WTC11 (cell line): ENCODE data around the gene ALCAM.

Source experiments
- AR ChIP-seq: fragments of 250-450 bp; sonication (Bioruptor Pico); IDR thresholded peaks from 2 replicates; pipeline ENCODE4 v1.9.0; 2021; ENCODE audit warnings: mild to moderate bottlenecking
- ATF2 ChIP-seq: sonication (generic); formaldehyde crosslinking; IDR thresholded peaks from 2 replicates; pipeline ENCODE4 v1.8.1; 2022; ENCODE audit warnings: low read depth, missing genetic modification reagents, borderline replicate concordance
- ATF6 ChIP-seq: sonication (generic); formaldehyde crosslinking; IDR thresholded peaks from 2 replicates; pipeline ENCODE4 v1.8.1; 2023; ENCODE audit warnings: mild to moderate bottlenecking, missing genetic modification reagents
- CTCF ChIP-seq: fragments of 200-600 bp; IDR thresholded peaks from 2 replicates; pipeline ENCODE4 v1.8.0; 2022; ENCODE audit warnings: antibody characterized with exemption
- FOXJ3 ChIP-seq: sonication (generic); formaldehyde crosslinking; IDR thresholded peaks from 2 replicates; pipeline ENCODE4 v1.9.0; 2021; ENCODE audit warnings: missing genetic modification reagents, mild to moderate bottlenecking, borderline replicate concordance
- FOXP4 ChIP-seq: sonication (generic); formaldehyde crosslinking; IDR thresholded peaks from 2 replicates; pipeline ENCODE4 v1.8.0; 2022; ENCODE audit warnings: mild to moderate bottlenecking, missing genetic modification reagents
- JUN ChIP-seq: sonication (generic); formaldehyde crosslinking; IDR thresholded peaks from 2 replicates; pipeline ENCODE4 v1.8.0; 2023; ENCODE audit warnings: mild to moderate bottlenecking, missing genetic modification reagents
- MXD4 ChIP-seq: fragments of 250-450 bp; sonication (Bioruptor Pico); IDR thresholded peaks from 2 replicates; pipeline ENCODE4 v1.8.0; 2021; ENCODE audit warnings: mild to moderate bottlenecking, moderate library complexity, borderline replicate concordance
- NR2C2 ChIP-seq: sonication (generic); formaldehyde crosslinking; IDR thresholded peaks from 2 replicates; pipeline ENCODE4 v1.8.0; 2022; ENCODE audit warnings: mild to moderate bottlenecking, missing genetic modification reagents
- TEAD1 ChIP-seq: sonication (generic); formaldehyde crosslinking; IDR thresholded peaks from 2 replicates; pipeline ENCODE4 v1.8.0; 2022; ENCODE audit warnings: mild to moderate bottlenecking, missing genetic modification reagents
- TEAD4 ChIP-seq: sonication (generic); formaldehyde crosslinking; IDR thresholded peaks from 2 replicates; pipeline ENCODE4 v1.8.0; 2022; ENCODE audit warnings: mild to moderate bottlenecking, missing genetic modification reagents
- ZNF121 ChIP-seq: sonication (generic); formaldehyde crosslinking; IDR thresholded peaks from 2 replicates; pipeline ENCODE4 v1.8.0; 2023; ENCODE audit warnings: missing genetic modification reagents
- ZNF263 ChIP-seq: sonication (generic); formaldehyde crosslinking; IDR thresholded peaks from 2 replicates; pipeline ENCODE4 v1.8.1; 2022; ENCODE audit warnings: low read depth, mild to moderate bottlenecking, moderate library complexity, missing genetic modification reagents
- ZNF512 ChIP-seq: sonication (generic); formaldehyde crosslinking; IDR thresholded peaks from 2 replicates; pipeline ENCODE4 v1.8.1; 2022; ENCODE audit warnings: missing genetic modification reagents, borderline replicate concordance

GRCh38 chr3:105619651-105620050 is 252.9 kb downstream of the ALCAM start:
- TF ChIP-seq ZNF121 (no peak), FOXP4 (CRISPR knock-in tag) (no peak), CTCF (no peak), ATF6 (CRISPR knock-in tag) (no peak), MXD4 (CRISPR knock-in tag) (no peak), NR2C2 (CRISPR knock-in tag) (no peak), TEAD1 (CRISPR knock-in tag) (no peak), TEAD4 (CRISPR knock-in tag) (no peak), FOXJ3 (no peak), JUN (CRISPR knock-in tag) (no peak), ATF2 (CRISPR knock-in tag) (no peak), ZNF263 (CRISPR knock-in tag) (no peak), AR (no peak), ZNF512 (CRISPR knock-in tag) (no peak)
